HCT116 (cell line): ENCODE results near the gene PCAT6.

ENCODE experiments used
- CEBPB ChIP-seq: IDR thresholded peaks from 2 replicates; pipeline ENCODE4 v1.6.1; 2012; ENCODE audit warnings: low read depth
- EZH2 ChIP-seq: fragments of 200-600 bp; sonication (generic); IDR thresholded peaks from 2 replicates; pipeline ENCODE4 v1.6.1; 2017; ENCODE audit warnings: antibody characterized with exemption, mixed run types
- POLR2A ChIP-seq: IDR thresholded peaks from 2 replicates; pipeline ENCODE4 v1.7.0; 2011; ENCODE audit warnings: borderline replicate concordance; ENCODE audit not compliant: insufficient read depth, insufficient read length; ENCODE audit errors: extremely low read depth
- TCF7L2 ChIP-seq: IDR thresholded peaks from 2 replicates; pipeline ENCODE4 v1.7.0; 2011; ENCODE audit warnings: borderline replicate concordance, inconsistent platforms; ENCODE audit not compliant: insufficient read depth, insufficient read length; ENCODE audit errors: extremely low read depth
- TF ChIP-seq, protein P1 (sequence below), 3 experiments: fragments of 200-600 bp in 1 of 3; sonication (generic) in 1 of 3; IDR thresholded peaks in 2 of 3; conservative IDR thresholded peaks in 1 of 3; 2 replicates each; pipeline ENCODE4 v1.5.1; 2012 to 2017; ENCODE audit warnings: low read depth in 2 of 3, low read length in 2 of 3, antibody characterized with exemption in 1 of 3, borderline replicate concordance in 1 of 3, control low read depth in 1 of 3, mild to moderate bottlenecking in 1 of 3, mixed read lengths in 1 of 3, mixed run types in 1 of 3, moderate library complexity in 1 of 3; ENCODE audit not compliant: insufficient read depth in 1 of 3
- TF ChIP-seq, protein P2 (sequence below): IDR thresholded peaks from 2 replicates; pipeline ENCODE4 v1.6.1; 2011; ENCODE audit warnings: mild to moderate bottlenecking, low read length, moderate library complexity; ENCODE audit not compliant: insufficient replicate concordance; ENCODE audit errors: extremely low read depth

DNA sequence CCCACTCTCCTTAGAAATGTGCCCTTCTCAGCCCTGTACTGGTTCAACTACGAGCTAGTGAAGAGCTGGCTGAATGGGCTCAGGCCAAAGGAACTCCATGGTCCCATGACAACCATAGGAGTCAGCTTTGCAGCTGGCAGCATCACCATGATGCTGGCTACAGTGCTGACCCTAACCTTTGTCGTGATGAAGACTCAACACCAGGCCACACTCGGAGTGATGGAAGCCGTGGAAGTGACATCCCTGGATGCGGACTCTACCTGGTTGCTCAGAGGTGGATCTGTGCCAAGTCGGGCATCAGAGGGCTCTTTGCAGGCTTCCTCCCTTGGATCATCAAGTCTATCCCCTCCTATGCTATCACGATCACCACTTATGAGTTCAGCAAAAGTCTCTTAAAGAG lies 14.1 kb upstream of the PCAT6 start:
- TF ChIP-seq, protein P1, sequence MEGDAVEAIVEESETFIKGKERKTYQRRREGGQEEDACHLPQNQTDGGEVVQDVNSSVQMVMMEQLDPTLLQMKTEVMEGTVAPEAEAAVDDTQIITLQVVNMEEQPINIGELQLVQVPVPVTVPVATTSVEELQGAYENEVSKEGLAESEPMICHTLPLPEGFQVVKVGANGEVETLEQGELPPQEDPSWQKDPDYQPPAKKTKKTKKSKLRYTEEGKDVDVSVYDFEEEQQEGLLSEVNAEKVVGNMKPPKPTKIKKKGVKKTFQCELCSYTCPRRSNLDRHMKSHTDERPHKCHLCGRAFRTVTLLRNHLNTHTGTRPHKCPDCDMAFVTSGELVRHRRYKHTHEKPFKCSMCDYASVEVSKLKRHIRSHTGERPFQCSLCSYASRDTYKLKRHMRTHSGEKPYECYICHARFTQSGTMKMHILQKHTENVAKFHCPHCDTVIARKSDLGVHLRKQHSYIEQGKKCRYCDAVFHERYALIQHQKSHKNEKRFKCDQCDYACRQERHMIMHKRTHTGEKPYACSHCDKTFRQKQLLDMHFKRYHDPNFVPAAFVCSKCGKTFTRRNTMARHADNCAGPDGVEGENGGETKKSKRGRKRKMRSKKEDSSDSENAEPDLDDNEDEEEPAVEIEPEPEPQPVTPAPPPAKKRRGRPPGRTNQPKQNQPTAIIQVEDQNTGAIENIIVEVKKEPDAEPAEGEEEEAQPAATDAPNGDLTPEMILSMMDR (IDR thresholded peaks at IDR 0.05 in 2 of 3, conservative IDR thresholded peaks at IDR 0.05 in 1 of 3; ENCODE audit: borderline replicate concordance in 1 of 3, insufficient read depth in 1 of 3, low read depth in 2 of 3, low read length in 2 of 3), result no peak
- no peak for TF ChIP-seq POLR2A
- TF ChIP-seq, protein P2, sequence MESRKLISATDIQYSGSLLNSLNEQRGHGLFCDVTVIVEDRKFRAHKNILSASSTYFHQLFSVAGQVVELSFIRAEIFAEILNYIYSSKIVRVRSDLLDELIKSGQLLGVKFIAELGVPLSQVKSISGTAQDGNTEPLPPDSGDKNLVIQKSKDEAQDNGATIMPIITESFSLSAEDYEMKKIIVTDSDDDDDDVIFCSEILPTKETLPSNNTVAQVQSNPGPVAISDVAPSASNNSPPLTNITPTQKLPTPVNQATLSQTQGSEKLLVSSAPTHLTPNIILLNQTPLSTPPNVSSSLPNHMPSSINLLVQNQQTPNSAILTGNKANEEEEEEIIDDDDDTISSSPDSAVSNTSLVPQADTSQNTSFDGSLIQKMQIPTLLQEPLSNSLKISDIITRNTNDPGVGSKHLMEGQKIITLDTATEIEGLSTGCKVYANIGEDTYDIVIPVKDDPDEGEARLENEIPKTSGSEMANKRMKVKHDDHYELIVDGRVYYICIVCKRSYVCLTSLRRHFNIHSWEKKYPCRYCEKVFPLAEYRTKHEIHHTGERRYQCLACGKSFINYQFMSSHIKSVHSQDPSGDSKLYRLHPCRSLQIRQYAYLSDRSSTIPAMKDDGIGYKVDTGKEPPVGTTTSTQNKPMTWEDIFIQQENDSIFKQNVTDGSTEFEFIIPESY, result no peak
- no peak for TF ChIP-seq CEBPB
- TF ChIP-seq TCF7L2, result no peak
- TF ChIP-seq EZH2, result no peak
